ENCODE measurements around the gene WBP1L. TPM values are rescaled to one million over a fixed set of nuclear protein-coding genes. Genes with fewer than 3 reads are reported as not detected.

Gene WBP1L
- total RNA-seq, 1 donor from 2014 or later: 29.6 TPM

DNA sequence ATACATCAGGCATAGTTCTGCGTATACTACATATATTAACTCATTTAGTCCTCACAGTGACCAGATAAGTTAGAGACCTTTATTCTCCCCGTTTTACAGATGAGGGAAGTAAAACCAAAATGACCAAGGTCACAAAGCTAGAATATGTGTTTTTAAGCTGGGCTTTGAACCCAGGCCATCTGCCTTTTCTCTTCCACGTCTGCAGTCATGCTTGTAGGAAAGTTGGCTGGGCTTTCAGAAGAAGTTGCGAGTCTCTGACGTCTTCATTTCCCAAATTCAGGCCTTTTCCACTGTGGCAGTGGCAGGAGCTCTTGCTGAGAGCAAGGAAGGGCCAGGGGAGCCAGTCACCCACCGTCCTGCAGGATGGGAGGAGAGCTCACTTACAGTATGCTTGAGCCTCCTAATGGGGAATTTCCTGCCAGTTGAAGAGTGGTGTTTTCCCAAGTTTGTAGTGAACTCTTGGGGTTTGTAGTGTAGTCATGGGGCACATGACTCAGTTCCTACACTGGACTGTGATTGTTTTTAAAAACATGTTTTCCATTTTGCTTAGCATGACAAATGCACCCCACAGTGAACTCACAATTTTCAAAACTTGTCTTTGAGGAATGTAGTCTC is 59.3 kb downstream of the WBP1L start:
- TF ChIP-seq, protein P1, sequence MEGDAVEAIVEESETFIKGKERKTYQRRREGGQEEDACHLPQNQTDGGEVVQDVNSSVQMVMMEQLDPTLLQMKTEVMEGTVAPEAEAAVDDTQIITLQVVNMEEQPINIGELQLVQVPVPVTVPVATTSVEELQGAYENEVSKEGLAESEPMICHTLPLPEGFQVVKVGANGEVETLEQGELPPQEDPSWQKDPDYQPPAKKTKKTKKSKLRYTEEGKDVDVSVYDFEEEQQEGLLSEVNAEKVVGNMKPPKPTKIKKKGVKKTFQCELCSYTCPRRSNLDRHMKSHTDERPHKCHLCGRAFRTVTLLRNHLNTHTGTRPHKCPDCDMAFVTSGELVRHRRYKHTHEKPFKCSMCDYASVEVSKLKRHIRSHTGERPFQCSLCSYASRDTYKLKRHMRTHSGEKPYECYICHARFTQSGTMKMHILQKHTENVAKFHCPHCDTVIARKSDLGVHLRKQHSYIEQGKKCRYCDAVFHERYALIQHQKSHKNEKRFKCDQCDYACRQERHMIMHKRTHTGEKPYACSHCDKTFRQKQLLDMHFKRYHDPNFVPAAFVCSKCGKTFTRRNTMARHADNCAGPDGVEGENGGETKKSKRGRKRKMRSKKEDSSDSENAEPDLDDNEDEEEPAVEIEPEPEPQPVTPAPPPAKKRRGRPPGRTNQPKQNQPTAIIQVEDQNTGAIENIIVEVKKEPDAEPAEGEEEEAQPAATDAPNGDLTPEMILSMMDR (IDR thresholded peaks at IDR 0.05; ENCODE audit: partially characterized antibody, unreplicated experiment): no peak
- Mint-ChIP-seq H3K4me3 (ENCODE audit: unreplicated experiment) (no peak overlapping the region), H3K27me3 (ENCODE audit: unreplicated experiment) (peaks cover 2% of the 10 kb centered on the region), H3K27ac (ENCODE audit: unreplicated experiment) (no peak overlapping the region), H3K4me1 (ENCODE audit: low read depth, unreplicated experiment) (peaks cover 6% of the 10 kb centered on the region), H3K36me3 (ENCODE audit: unreplicated experiment) (peaks cover 5% of the 10 kb centered on the region), H3K9me3 (ENCODE audit: unreplicated experiment) (no peaks in the 10 kb centered on the region)
- no peak for DNase-seq

DNA sequence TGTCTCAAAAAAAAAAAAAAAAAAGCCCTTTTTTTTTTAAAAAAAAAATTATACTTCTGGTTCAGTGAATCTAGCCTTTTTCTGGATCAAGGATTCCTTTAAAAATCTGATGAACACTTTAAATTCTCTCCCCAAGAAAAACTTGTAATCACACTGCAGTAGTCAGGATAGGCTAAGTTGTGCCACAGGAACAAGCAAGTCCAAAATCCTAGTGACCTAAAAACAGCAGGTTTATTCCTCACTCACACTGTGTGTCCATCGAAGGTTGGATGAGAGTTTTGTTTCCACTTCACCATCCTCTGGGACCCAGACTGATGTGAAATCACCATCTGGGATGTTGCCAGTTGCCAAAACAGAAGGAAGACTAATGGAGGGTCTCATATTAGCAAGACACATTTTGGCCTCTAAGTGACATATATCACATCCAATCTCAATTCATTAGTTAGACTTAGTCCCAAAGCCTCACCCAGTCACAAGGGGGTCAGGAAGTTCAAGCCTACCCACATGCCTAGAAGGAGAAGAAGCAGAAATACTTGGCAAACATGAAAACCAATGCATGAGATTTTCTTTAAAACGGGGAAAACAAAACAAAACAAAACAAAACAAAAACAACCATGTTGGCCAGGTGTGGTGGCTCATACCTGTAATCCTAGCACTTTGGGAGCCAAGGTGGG is 60.8 kb downstream of the WBP1L start:
- H3K4me1 Mint-ChIP-seq (ENCODE audit: low read depth, unreplicated experiment): peaks cover 9% of the 10 kb centered on the region
- no peak overlapping the region for H3K4me3 Mint-ChIP-seq (ENCODE audit: unreplicated experiment)
- H3K36me3 Mint-ChIP-seq (ENCODE audit: unreplicated experiment): peaks cover 5% of the 10 kb centered on the region
- DNase-seq: no peak
- no peak overlapping the region for H3K27ac Mint-ChIP-seq (ENCODE audit: unreplicated experiment)
- peaks cover 2% of the 10 kb centered on the region for H3K27me3 Mint-ChIP-seq (ENCODE audit: unreplicated experiment)
- TF ChIP-seq, protein P1 (IDR thresholded peaks at IDR 0.05; ENCODE audit: partially characterized antibody, unreplicated experiment): no peak
- no peaks in the 10 kb centered on the region for H3K9me3 Mint-ChIP-seq (ENCODE audit: unreplicated experiment)

DNA sequence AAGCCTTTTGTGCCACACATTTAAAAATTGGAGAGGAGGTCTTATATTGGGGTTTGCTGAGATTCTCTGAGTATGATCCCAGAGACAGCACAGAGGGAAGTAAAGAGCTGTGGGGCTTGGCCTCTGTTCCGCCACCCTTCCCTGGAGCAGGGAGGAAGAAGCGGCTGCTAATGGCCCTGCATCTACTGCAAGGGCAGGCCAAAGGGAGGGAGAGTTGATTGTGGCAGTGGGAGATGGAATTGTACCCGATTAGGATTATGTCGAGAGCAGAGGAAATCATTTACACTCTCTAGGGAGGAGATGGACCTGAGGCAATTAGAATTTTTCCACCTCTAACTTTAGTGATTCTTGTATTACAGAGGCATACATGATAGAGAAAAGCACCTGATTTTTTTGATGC is 64.6 kb downstream of the WBP1L start:
- Mint-ChIP-seq H3K27me3 (ENCODE audit: unreplicated experiment) (no peaks in the 10 kb centered on the region), H3K4me3 (ENCODE audit: unreplicated experiment) (no peak overlapping the region), H3K36me3 (ENCODE audit: unreplicated experiment) (peaks cover 5% of the 10 kb centered on the region), H3K27ac (ENCODE audit: unreplicated experiment) (no peak overlapping the region), H3K4me1 (ENCODE audit: low read depth, unreplicated experiment) (peaks cover 5% of the 10 kb centered on the region), H3K9me3 (ENCODE audit: unreplicated experiment) (peaks cover 1% of the 10 kb centered on the region)
- TF ChIP-seq, protein P1 (IDR thresholded peaks at IDR 0.05; ENCODE audit: partially characterized antibody, unreplicated experiment): no peak
- no peak for DNase-seq

DNA sequence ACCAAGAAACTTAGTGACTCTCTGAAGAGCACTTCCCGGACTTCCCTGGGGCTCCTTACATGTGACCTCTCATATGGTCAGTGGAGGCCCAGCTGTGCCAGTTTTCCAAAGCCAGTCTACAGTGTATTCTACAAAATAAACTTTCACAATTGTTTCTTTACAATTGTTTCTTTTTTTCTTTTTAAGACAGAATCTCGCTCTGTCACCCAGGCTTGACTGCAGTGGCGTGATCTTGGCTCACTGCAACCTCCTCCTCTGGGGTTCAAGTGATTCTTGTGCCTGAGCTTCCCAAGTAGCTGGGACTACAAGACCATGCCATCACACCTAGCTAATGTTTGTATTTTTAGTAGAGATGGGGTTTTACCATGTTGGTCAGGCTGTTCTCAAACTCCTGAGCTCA is 67.6 kb downstream of the WBP1L start:
- Mint-ChIP-seq H3K27me3 (ENCODE audit: unreplicated experiment) (no peaks in the 10 kb centered on the region), H3K27ac (ENCODE audit: unreplicated experiment) (no peak overlapping the region), H3K4me3 (ENCODE audit: unreplicated experiment) (no peak overlapping the region), H3K9me3 (ENCODE audit: unreplicated experiment) (peaks cover 5% of the 10 kb centered on the region), H3K36me3 (ENCODE audit: unreplicated experiment) (no peaks in the 10 kb centered on the region), H3K4me1 (ENCODE audit: low read depth, unreplicated experiment) (peaks cover 5% of the 10 kb centered on the region)
- TF ChIP-seq, protein P1 (IDR thresholded peaks at IDR 0.05; ENCODE audit: partially characterized antibody, unreplicated experiment): no peak
- DNase-seq: no peak

DNA sequence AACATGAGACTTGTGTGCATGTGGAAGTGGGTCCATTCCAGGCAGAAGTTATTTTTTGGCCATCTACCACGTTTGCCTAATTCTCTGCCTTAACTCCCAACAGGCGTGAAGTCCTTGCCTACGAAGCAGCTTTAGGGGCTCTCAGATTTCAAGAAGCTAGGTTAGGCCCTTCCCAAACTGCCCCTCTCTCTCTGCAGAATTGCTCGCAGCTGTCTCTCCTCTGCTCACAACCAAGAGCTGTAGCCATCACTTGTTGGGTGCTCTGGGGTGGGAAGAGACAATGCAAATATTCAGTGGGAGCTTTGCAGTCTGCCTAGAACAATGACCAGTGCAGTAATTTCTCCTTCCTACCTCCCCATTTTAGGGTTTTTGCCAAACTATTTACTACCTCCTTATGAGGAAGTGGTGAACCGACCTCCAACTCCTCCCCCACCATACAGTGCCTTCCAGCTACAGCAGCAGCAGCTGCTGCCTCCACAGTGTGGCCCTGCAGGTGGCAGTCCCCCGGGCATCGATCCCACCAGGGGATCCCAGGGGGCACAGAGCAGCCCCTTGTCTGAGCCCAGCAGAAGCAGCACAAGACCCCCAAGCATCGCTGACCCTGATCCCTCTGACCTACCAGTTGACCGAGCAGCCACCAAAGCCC is 68.6 kb downstream of the WBP1L start:
- Mint-ChIP-seq H3K9me3 (ENCODE audit: unreplicated experiment) (peaks cover 5% of the 10 kb centered on the region), H3K27ac (ENCODE audit: unreplicated experiment) (no peak overlapping the region), H3K36me3 (ENCODE audit: unreplicated experiment) (no peaks in the 10 kb centered on the region), H3K4me1 (ENCODE audit: low read depth, unreplicated experiment) (peaks cover 5% of the 10 kb centered on the region), H3K27me3 (ENCODE audit: unreplicated experiment) (no peaks in the 10 kb centered on the region), H3K4me3 (ENCODE audit: unreplicated experiment) (no peak overlapping the region)
- DNase-seq: no peak
- TF ChIP-seq, protein P1 (IDR thresholded peaks at IDR 0.05; ENCODE audit: partially characterized antibody, unreplicated experiment): no peak

Data from glutamatergic neuron (in vitro differentiated cells).